WTC11 (cell line): ENCODE measurements around the gene GPR176. TPM values are rescaled to one million over a fixed set of nuclear protein-coding genes. Genes with fewer than 3 reads are reported as not detected.
A peak's percentile ranks its signal among the peaks of the same experiment; 100 is the strongest.

Source experiments
- ATAC-seq: fragments of 200-7000 bp; cut with Tn5 transposase; 2 replicates; pipeline ENCODE4 v1.10.0; 2021; ENCODE audit warnings: mild to moderate bottlenecking, moderate library complexity
- CTCF ChIA-PET: fragments of 300-600 bp; sonication (Branson Sonifier 250); formaldehyde crosslinking; loops from one replicate; lab custom pipeline; 2021; ENCODE audit warnings: antibody characterized with exemption; lab: Charles Lee
- POLR2A ChIA-PET: fragments of 350-600 bp; sonication (Branson Sonifier 250); formaldehyde crosslinking; loops from one replicate; lab custom pipeline; 2021; ENCODE audit warnings: antibody characterized with exemption; lab: Charles Lee
- DNase-seq: peaks from one replicate; pipeline ENCODE4 v3.0.0; 2021; ENCODE audit warnings: low spot score
- H3K27ac Mint-ChIP-seq: 2 replicates; pipeline ENCODE4 v1.8.0; 2021; ENCODE audit warnings: mixed read lengths
- H3K27me3 Mint-ChIP-seq: 2 replicates; pipeline ENCODE4 v1.8.0; 2021; ENCODE audit warnings: low read depth, mild to moderate bottlenecking, moderate library complexity, mixed read lengths
- H3K36me3 Mint-ChIP-seq: 2 replicates; pipeline ENCODE4 v1.8.0; 2021; ENCODE audit warnings: mixed read lengths
- H3K4me1 Mint-ChIP-seq: 2 replicates; pipeline ENCODE4 v1.8.0; 2022; ENCODE audit warnings: mixed read lengths
- H3K4me3 Mint-ChIP-seq: 2 replicates; pipeline ENCODE4 v1.8.0; 2021; ENCODE audit warnings: mild to moderate bottlenecking, moderate library complexity, mixed read lengths
- H3K9me3 Mint-ChIP-seq: 2 replicates; pipeline ENCODE4 v1.8.0; 2021; ENCODE audit warnings: mixed read lengths
- AR ChIP-seq: fragments of 250-450 bp; sonication (Bioruptor Pico); IDR thresholded peaks from 2 replicates; pipeline ENCODE4 v1.9.0; 2021; ENCODE audit warnings: mild to moderate bottlenecking
- CREB1 ChIP-seq: sonication (generic); formaldehyde crosslinking; IDR thresholded peaks from 2 replicates; pipeline ENCODE4 v1.8.0; 2023; ENCODE audit warnings: mild to moderate bottlenecking, missing genetic modification reagents
- CREM ChIP-seq: sonication (generic); formaldehyde crosslinking; IDR thresholded peaks from 2 replicates; pipeline ENCODE4 v1.8.1; 2022; ENCODE audit warnings: mild to moderate bottlenecking, missing genetic modification reagents, moderate library complexity
- EMX1 ChIP-seq: fragments of 250-450 bp; sonication (Bioruptor Pico); IDR thresholded peaks from 2 replicates; pipeline ENCODE4 v1.8.0; 2021; ENCODE audit warnings: mild to moderate bottlenecking
- ETV6 ChIP-seq: sonication (generic); formaldehyde crosslinking; IDR thresholded peaks from 2 replicates; pipeline ENCODE4 v1.8.1; 2022; ENCODE audit warnings: mild to moderate bottlenecking, missing genetic modification reagents
- FOXK1 ChIP-seq: sonication (generic); formaldehyde crosslinking; IDR thresholded peaks from 2 replicates; pipeline ENCODE4 v1.8.0; 2022; ENCODE audit warnings: mild to moderate bottlenecking, moderate library complexity, missing genetic modification reagents
- KAT7 ChIP-seq: sonication (generic); formaldehyde crosslinking; IDR thresholded peaks from 2 replicates; pipeline ENCODE4 v1.8.1; 2023; ENCODE audit warnings: missing genetic modification reagents, mild to moderate bottlenecking, borderline replicate concordance
- OVOL2 ChIP-seq: fragments of 250-450 bp; sonication (Bioruptor Pico); IDR thresholded peaks from 2 replicates; pipeline ENCODE4 v1.9.0; 2021; ENCODE audit warnings: mild to moderate bottlenecking, borderline replicate concordance
- SMAD3 ChIP-seq: sonication (generic); formaldehyde crosslinking; IDR thresholded peaks from 2 replicates; pipeline ENCODE4 v1.8.0; 2022; ENCODE audit warnings: missing genetic modification reagents, mild to moderate bottlenecking, borderline replicate concordance
- SMAD4 ChIP-seq: sonication (generic); formaldehyde crosslinking; IDR thresholded peaks from 2 replicates; pipeline ENCODE4 v1.8.0; 2022; ENCODE audit warnings: mild to moderate bottlenecking, missing genetic modification reagents
- STAT6 ChIP-seq: sonication (generic); formaldehyde crosslinking; conservative IDR thresholded peaks from 2 replicates; pipeline ENCODE4 v1.8.1; 2023; ENCODE audit warnings: mild to moderate bottlenecking, low read depth, missing genetic modification reagents, moderate library complexity
- TEAD1 ChIP-seq: sonication (generic); formaldehyde crosslinking; IDR thresholded peaks from 2 replicates; pipeline ENCODE4 v1.8.0; 2022; ENCODE audit warnings: mild to moderate bottlenecking, missing genetic modification reagents
- TEAD4 ChIP-seq: sonication (generic); formaldehyde crosslinking; IDR thresholded peaks from 2 replicates; pipeline ENCODE4 v1.8.0; 2022; ENCODE audit warnings: mild to moderate bottlenecking, missing genetic modification reagents
- TP53 ChIP-seq: sonication (generic); formaldehyde crosslinking; IDR thresholded peaks from 2 replicates; pipeline ENCODE4 v1.8.1; 2023; ENCODE audit warnings: mild to moderate bottlenecking, missing genetic modification reagents
- ZBTB21 ChIP-seq: sonication (generic); formaldehyde crosslinking; IDR thresholded peaks from 2 replicates; pipeline ENCODE4 v1.8.1; 2023; ENCODE audit warnings: mild to moderate bottlenecking, missing genetic modification reagents, borderline replicate concordance
- ZNF121 ChIP-seq: sonication (generic); formaldehyde crosslinking; IDR thresholded peaks from 2 replicates; pipeline ENCODE4 v1.8.0; 2023; ENCODE audit warnings: missing genetic modification reagents
- ZNF317 ChIP-seq: sonication (generic); formaldehyde crosslinking; IDR thresholded peaks from 2 replicates; pipeline ENCODE4 v1.8.1; 2023; ENCODE audit warnings: low read depth, mild to moderate bottlenecking, moderate library complexity, missing genetic modification reagents, borderline replicate concordance
- total RNA-seq: library from RNA; stranded (reverse); gene quantifications from 3 replicates; pipeline ENCODE4 v1.2.3, GENCODE V29; 2021
- TF ChIP-seq, protein P1 (sequence below): sonication (generic); formaldehyde crosslinking; IDR thresholded peaks from 2 replicates; pipeline ENCODE4 v1.8.0; 2023; ENCODE audit warnings: missing genetic modification reagents
- TF ChIP-seq, protein P2 (sequence below): sonication (generic); formaldehyde crosslinking; IDR thresholded peaks from 2 replicates; pipeline ENCODE4 v1.8.1; 2023; ENCODE audit warnings: mild to moderate bottlenecking, moderate library complexity, missing genetic modification reagents
- TF ChIP-seq, protein P3 (sequence below): sonication (generic); formaldehyde crosslinking; conservative IDR thresholded peaks from 2 replicates; pipeline ENCODE4 v1.8.1; 2022; ENCODE audit warnings: mild to moderate bottlenecking, missing genetic modification reagents

Gene GPR176
- total RNA-seq, 1 experiment from 2014 or later = 117 TPM

DNA sequence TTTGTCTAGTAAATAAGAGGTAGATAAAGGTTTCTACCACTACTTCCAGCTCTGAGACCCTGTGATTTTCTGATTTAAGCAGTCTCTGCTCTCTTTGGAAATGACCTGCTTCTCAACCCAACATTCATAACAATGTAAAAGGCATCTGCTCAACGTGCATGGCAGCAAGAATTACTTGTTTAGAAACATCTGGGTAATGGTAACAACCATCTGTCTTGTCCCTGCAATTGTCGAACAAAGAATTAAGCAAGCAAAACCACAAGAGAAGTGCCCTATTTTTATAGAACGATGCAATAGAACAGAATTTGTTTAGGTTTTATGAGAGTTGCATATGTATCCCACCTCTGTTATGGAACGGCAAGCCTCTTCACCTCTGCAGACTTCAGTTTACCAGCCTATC is 130.3 kb downstream of the GPR176 start (continued):
- TF ChIP-seq AR (CRISPR knock-in tag) = no peak
- no peak for TF ChIP-seq SMAD3 (CRISPR knock-in tag)

GRCh38 chr15:39788800-39789565 is 131.1 kb downstream of the GPR176 start:
- Mint-ChIP-seq H3K27me3 (no peaks in the 10 kb centered on the region), H3K9me3 (no peaks in the 10 kb centered on the region), H3K27ac (peak overlapping the region; percentile 83; the same call in 1 of the 2 replicates), H3K4me1 (peaks cover 63% of the 10 kb centered on the region), H3K4me3 (no peak overlapping the region), H3K36me3 (no peaks in the 10 kb centered on the region)
- TF ChIP-seq TEAD1 (CRISPR knock-in tag) (no peak), FOXK1 (CRISPR knock-in tag) (no peak), AR (CRISPR knock-in tag) (no peak), ZNF121 (CRISPR knock-in tag) (no peak), SMAD4 (no peak), EMX1 (no peak)
- DNase-seq (no peak), ATAC-seq (no peak)
- CTCF ChIA-PET = interaction anchor here (1.0 to 3.0 kb wide), 3 partner anchors 9 to 99 kb away, joined by 3 to 12 read pairs (median 3); no protein-coding TSS in a partner anchor
- POLR2A ChIA-PET = interaction anchor here (0.6 kb wide), 1 partner anchor 139 kb away, joined by 3 read pairs; no protein-coding TSS in a partner anchor

GRCh38 chr15:39788108-39788507 is 132.0 kb downstream of the GPR176 start:
- H3K4me3 Mint-ChIP-seq = no peak overlapping the region
- H3K9me3 Mint-ChIP-seq = no peaks in the 10 kb centered on the region
- ChIA-PET CTCF (interaction anchor here (0.7 to 3.0 kb wide), 6 partner anchors 10 to 487 kb away, joined by 3 to 12 read pairs (median 4); no protein-coding TSS in a partner anchor), POLR2A (interaction anchor here (1.3 kb wide), 1 partner anchor 99 kb away, joined by 3 read pairs; no protein-coding TSS in a partner anchor)
- H3K27me3 Mint-ChIP-seq = no peaks in the 10 kb centered on the region
- H3K4me1 Mint-ChIP-seq = peaks cover 69% of the 10 kb centered on the region
- DNase-seq = no peak
- H3K36me3 Mint-ChIP-seq = no peaks in the 10 kb centered on the region
- ATAC-seq = no peak
- H3K27ac Mint-ChIP-seq = peak overlapping the region; percentile 83
- no peak for TF ChIP-seq CREB1 (CRISPR knock-in tag)
- TF ChIP-seq SMAD4 = no peak
- TF ChIP-seq ZNF317 (CRISPR knock-in tag) = no peak
- no peak for TF ChIP-seq TEAD4 (CRISPR knock-in tag)
- no peak for TF ChIP-seq CREM (CRISPR knock-in tag)
- TF ChIP-seq, protein P1, sequence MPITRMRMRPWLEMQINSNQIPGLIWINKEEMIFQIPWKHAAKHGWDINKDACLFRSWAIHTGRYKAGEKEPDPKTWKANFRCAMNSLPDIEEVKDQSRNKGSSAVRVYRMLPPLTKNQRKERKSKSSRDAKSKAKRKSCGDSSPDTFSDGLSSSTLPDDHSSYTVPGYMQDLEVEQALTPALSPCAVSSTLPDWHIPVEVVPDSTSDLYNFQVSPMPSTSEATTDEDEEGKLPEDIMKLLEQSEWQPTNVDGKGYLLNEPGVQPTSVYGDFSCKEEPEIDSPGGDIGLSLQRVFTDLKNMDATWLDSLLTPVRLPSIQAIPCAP (CRISPR knock-in tag) = no peak
- TF ChIP-seq, protein P2, sequence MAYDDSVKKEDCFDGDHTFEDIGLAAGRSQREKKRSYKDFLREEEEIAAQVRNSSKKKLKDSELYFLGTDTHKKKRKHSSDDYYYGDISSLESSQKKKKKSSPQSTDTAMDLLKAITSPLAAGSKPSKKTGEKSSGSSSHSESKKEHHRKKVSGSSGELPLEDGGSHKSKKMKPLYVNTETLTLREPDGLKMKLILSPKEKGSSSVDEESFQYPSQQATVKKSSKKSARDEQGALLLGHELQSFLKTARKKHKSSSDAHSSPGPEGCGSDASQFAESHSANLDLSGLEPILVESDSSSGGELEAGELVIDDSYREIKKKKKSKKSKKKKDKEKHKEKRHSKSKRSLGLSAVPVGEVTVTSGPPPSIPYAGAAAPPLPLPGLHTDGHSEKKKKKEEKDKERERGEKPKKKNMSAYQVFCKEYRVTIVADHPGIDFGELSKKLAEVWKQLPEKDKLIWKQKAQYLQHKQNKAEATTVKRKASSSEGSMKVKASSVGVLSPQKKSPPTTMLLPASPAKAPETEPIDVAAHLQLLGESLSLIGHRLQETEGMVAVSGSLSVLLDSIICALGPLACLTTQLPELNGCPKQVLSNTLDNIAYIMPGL (CRISPR knock-in tag) = no peak
- no peak for TF ChIP-seq KAT7 (CRISPR knock-in tag)
- no peak for TF ChIP-seq ZNF121 (CRISPR knock-in tag)
- TF ChIP-seq, protein P3, sequence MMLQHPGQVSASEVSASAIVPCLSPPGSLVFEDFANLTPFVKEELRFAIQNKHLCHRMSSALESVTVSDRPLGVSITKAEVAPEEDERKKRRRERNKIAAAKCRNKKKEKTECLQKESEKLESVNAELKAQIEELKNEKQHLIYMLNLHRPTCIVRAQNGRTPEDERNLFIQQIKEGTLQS (CRISPR knock-in tag) = no peak
- TF ChIP-seq STAT6 (CRISPR knock-in tag) = no peak
- no peak for TF ChIP-seq OVOL2 (CRISPR knock-in tag)
- no peak for TF ChIP-seq TP53
- TF ChIP-seq ETV6 = no peak
- TF ChIP-seq ZBTB21 (CRISPR knock-in tag) = no peak
